T47D (cell line): ENCODE data around the gene ZC3H12C.

Source experiments
- DNase-seq, 2 experiments: peaks; one replicate each; pipeline versions ENCODE4 v3.0.0 to v3.0.0-alpha.2; 2011 to 2012; ENCODE audit warnings: low read depth in 1 of 2, low spot score in 1 of 2
- JUND ChIP-seq: IDR thresholded peaks from 2 replicates; pipeline ENCODE4 v1.6.1; 2012; ENCODE audit warnings: low read depth
- in situ Hi-C: cut with HindIII; loops from 2 replicates; pipeline ENCODE4 v1.10.0; 2016; ENCODE audit warnings: low sequenced_read_pairs, low pct_unique_long_range_greater_than_20kb

ZC3H12C gene

GRCh38 chr11:110121204-110121603 lies 28.0 kb downstream of the ZC3H12C start:
- no peak for DNase-seq
- in situ Hi-C loops, result no loop called here
- no peak for TF ChIP-seq JUND

DNA sequence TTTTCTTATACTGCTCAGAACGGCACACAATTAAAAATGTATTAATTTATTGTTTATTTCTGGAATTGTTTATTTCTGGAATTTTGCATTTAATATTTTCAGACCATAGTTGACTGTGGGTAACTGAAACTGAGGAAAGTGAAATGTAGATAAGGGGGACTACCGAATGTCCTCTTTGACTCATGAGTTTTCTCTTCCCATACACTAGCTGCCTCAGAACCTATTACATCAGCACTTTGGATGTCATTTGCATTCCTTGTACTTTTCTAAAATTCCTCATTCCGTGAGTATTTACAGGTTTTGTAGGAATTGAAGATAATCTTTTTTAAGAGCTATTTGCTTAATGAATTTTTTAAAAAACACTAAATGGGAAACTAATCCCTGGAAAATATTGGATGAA lies 29.8 kb downstream of the ZC3H12C start:
- no peak for DNase-seq
- in situ Hi-C loops, result no loop called here
- no peak for TF ChIP-seq JUND

GRCh38 chr11:110124605-110125004 lies 31.4 kb downstream of the ZC3H12C start:
- no peak for TF ChIP-seq JUND
- no peak for DNase-seq
- in situ Hi-C loops, result no loop called here

GRCh38 chr11:110125632-110126031 lies 32.4 kb downstream of the ZC3H12C start:
- DNase-seq, result no peak
- no peak for TF ChIP-seq JUND
- in situ Hi-C loops, result no loop called here

DNA sequence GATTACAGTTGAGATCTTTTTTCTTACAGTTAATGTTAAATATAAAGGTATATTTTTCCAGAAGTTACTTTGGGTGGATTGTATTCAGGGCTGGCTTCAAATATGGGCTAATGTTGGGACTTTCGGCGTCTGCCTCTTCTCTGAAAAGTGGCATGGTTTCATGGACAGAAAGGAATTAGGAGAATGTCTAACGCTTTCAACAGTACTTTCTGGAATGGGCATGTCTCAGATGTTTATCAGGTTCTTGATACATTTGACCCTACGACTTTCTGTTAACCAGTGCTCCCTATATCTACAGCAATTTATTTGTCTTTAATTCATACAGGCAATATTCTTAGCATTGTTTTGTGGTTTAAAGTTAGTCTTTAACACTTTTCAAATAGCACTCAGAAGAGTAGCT lies 33.7 kb downstream of the ZC3H12C start:
- no peak for TF ChIP-seq JUND
- DNase-seq, result no peak
- in situ Hi-C loops, result no loop called here

DNA sequence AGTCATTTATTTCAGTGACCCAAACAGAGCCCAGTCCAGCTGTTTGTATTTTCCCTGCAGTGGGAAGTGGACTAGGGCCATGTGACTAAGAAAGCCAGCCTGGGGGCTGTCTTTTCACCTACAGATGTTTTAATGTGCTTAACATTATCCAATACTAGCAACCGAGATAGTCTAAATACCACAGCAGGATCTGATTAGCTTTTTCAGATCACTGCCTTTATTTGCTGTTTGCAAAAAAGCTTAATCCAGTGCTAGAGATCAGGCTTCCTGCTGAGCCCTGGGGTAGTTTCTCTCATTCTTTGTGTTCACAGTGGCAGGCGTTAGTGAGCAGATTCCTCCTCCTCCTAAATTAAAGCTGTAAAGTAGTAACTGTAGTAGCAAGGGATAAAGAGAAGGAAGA lies 35.0 kb downstream of the ZC3H12C start:
- no peak for TF ChIP-seq JUND
- DNase-seq, result no peak
- in situ Hi-C loops, result no loop called here

DNA sequence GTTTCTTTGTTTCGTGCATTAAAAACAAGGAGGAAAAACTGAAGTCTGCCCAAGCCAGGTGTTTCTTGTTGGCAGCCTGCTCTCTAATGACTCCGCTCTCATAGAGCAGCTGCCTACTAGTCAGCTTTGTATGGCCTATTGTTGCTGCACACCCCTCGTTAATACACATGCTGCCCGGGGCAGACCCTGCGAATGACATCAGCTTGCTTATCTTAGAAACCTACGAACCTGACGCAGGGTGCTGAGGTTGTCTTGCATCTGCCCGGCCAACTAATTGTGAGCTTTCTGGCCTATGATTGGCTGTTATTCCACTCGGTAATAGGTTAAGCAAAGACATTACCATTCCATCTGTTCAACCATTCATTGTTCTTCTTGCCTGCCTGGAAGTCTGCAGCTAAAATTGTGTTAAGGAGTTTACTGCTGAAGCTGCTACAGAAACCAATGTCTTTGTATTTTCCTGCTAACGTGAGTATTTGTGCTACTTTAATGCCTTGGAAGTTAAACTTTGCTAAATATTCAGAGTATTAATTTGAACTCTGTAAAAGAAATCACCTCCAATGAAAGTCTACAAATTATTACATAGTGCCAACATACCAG lies 37.5 kb downstream of the ZC3H12C start:
- no peak for DNase-seq

GRCh38 chr11:110131386-110132123 lies 38.4 kb downstream of the ZC3H12C start:
- in situ Hi-C loops, result no loop called here
- no peak for DNase-seq
- no peak for TF ChIP-seq JUND

More for the DNA sequence above, 37.5 kb downstream of the ZC3H12C start:
- in situ Hi-C loops, result no loop called here
- TF ChIP-seq JUND, result no peak

- in situ Hi-C loops, result no loop called here
- no peak for TF ChIP-seq JUND
- DNase-seq, result no peak
These were observed 40.0 kb downstream of the ZC3H12C start for GRCh38 chr11:110133160-110133559.

GRCh38 chr11:110134110-110134509 lies 40.9 kb downstream of the ZC3H12C start:
- in situ Hi-C loops, result no loop called here
- no peak for DNase-seq
- no peak for TF ChIP-seq JUND

GRCh38 chr11:110141812-110142211 lies 48.6 kb downstream of the ZC3H12C start:
- in situ Hi-C loops, result no loop called here
- DNase-seq, result no peak
- no peak for TF ChIP-seq JUND

GRCh38 chr11:110147962-110148709 lies 54.9 kb downstream of the ZC3H12C start:
- in situ Hi-C loops, result no loop called here

More at GRCh38 chr11:110147962-110148709, 54.9 kb downstream of the ZC3H12C start:
- no peak for DNase-seq
- TF ChIP-seq JUND, result no peak
